Left forelimb (tissue), 1 donor: ENCODE data around the gene DOHH.

Source experiments
- DNase-seq: peaks from one replicate; pipeline ENCODE4 v3.0.0-alpha.2; 2018; ENCODE audit warnings: low spot score

The DOHH gene

GRCh38 chr19:3478409-3479176 is 21.9 kb downstream of the DOHH start:
- DNase-seq, result no peak

GRCh38 chr19:3477951-3478350 is 22.5 kb downstream of the DOHH start:
- no peak for DNase-seq

DNA sequence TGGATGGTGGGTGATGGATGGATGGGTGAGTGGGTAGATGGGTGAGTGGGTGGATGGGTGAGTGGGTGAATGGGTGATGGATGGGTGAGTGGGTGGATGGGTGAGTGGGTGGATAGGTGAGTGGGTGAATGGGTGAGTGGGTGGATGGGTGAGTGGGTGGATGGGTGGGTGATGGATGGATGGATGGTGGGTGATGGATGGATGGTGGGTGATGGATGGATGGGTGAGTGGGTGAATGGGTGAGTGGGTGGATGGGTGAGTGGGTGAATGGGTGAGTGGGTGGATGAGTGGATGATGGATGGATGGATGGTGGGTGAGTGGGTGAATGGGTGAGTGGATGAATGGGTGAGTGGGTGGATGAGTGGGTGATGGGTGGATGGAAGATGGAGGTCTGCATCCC is 23.0 kb downstream of the DOHH start:
- DNase-seq, result no peak

DNA sequence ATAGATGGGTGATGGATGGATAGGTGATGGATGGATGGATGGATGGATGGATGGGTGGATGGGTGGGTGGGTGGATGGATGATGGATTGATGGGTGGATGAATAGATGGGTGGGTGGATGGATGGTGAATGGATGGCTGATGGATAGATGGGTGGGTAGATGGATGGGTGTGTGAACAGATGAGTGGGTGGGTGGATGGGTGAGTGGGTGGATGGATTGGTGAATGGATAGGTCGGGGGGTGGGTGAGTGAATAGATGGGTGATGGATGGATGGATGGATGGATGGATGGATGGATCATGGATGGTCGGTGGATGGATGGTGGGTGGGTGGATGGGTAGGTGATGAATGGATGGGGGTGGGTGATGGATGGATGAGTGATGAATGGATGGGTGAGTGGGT is 23.6 kb downstream of the DOHH start:
- DNase-seq, result no peak

DNA sequence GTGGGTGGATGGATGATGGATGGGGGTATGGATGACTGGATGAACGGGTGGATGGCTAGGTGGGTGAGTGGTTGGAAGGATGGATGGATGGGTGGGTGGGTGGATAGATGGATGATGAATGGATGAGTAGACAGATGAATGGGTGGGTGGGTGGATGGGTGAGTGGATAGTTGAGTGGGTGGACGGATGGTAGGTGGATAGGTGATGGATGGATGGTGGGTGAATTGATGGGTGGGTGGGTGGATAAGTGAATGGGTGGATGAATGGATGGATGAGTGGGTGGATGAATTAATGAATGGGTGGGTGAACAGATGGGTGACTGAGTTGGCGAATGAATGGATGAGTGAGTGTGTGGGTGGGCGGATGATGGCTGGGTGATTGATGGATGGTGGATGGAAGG is 25.0 kb downstream of the DOHH start:
- DNase-seq, result no peak

DNA sequence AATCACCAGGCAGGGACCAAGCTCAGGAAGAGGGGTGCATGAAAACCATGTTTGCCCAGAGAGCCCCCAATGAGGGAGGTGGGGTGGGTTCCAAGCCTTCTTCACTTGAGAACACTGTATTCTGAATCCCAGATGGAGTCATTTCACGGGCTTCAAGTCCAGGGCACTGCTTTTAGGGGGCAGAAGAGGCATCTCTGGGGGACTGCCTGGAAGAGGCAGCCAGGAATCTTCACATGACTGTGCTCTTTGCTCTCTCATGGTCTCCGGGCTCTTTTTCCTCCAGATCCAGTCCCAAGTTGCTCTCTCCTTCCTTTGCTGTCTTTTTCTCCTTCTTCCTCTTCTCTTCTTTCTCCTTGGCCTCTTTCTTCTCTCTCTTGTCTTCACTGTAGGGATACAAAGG is 25.9 kb downstream of the DOHH start:
- no peak for DNase-seq

DNA sequence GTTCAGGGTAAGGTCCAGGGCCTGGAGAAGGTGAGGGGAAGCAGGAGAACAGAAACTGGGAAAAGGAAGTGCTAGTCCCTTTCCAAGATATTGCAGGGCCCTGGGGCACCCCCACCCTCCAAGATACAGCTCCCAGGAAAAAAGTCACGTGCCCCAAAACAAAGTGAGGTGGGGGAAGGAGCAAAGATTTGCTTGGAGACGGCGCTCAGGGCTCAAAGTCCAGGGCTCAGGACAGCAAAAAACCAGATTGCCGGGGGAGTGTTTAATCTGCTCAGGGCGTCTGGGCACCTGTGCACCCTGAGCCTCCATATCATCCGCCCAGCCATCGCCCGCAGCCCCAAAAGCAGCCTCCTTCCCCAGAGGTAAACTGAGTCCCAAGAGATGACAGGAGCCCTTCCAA is 26.5 kb downstream of the DOHH start:
- no peak for DNase-seq

DNA sequence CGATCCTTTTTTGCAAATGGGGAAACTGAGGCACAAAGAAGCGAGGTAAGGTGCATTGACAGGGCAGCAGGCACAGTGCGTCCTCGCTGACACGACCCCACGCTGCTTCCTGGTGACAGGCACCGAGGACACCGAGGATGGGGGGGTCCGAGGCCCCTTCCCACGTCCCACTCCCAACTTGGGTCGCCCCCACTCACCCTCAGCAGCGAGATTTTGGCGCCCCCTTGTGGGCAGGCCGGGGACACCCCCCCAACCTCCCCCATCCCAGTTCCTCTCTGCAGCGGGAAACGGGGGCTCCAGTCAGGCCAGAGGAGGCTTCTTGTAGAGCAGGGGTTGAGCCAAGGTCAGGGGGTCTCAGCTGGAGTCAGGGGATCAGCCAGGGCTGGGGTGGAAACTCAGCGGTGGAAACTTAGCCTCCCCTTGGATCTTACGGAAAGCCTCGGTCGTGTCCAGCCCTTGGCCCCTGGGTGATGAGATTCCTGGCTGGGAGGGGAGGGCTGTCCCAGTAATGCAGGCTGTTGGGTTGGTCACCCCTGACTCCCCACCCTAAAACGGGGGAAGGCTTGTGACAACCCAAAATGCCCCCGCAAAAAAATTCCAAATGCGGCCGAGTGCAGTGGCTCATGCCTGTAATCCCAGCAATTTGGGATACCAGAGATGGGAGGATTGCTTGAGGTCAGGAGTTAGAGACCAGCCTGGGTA is 28.4 kb downstream of the DOHH start:
- DNase-seq, result no peak

- no peak for DNase-seq
These were observed 29.9 kb downstream of the DOHH start for GRCh38 chr19:3470500-3471128.

GRCh38 chr19:3469638-3470499 is 30.6 kb downstream of the DOHH start:
- no peak for DNase-seq

DNA sequence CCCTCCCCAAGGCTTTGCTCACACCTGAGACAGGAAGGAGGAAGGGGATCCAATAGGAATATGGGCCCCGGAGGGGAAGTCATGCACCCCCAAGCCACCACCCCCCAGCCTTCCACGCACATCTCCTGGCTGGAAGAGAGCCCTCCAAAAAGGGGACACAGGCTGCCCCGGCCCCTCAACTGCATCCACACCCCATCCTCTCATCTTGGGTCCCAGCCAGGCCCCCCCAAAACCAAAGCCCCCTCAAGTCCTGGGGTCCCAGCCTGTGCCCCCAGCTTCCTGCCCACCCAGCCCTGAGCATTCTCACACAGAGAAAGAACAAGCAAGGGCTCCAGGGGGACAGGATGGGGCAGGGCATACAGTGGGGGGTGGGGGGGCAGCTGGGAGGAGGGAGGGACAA is 32.3 kb downstream of the DOHH start:
- DNase-seq, result no peak

- DNase-seq, result no peak
These were observed 32.9 kb downstream of the DOHH start for GRCh38 chr19:3467437-3468198.

- DNase-seq, result no peak
These were observed 33.8 kb downstream of the DOHH start for GRCh38 chr19:3466635-3467034.

DNA sequence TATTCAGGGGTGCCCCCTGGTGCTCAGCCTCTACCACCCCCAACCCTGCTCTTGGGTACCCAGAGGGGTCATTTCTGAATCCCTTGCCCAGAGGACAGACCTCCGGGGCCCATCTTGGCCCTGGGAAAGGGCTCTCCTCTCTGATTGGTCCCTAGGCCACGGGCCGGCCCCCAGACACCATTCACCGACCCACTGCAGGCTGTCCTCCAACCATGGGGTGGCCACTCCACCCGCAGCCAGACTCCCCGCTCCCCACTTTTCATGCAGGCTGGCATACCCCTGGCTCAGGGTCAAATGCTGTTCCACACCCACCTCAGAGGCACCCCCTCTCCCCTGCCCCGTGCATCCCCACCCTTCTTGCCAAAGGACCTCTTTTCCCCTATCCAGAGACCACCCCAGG is 34.9 kb downstream of the DOHH start:
- DNase-seq, result no peak

DNA sequence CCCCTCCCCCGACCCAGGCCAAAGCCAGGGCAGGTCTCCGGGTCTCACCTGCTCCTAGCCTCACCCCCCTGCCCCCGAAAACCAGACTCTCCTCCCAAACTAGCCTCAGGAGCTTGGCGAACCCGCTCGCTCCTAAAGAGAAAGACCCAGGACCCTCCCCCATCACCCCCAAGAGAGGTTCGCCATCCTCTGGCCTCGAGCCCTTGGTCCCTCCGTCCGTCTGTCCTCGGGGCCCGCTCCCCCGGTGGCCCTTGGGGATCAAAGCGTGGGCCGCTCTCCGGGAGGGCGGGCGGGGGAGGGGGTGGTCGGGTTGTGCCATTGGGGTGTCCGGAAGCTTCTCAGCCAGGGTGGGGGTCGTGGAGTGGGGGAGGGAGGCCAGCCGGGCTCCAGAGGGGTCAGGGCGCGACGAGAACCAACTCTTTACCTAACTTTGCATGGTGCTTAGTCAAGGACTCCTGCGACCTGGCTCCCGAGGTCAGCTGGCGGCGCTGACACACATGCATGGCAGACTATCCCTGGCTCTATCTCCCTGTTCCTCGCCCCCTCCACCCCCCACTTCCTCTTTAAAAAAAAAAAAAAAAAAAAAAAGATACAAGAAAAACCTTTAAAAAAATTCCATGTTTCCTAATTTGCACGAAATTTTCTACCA is 35.8 kb downstream of the DOHH start:
- DNase-seq, result no peak

GRCh38 chr19:3463714-3464586 is 36.5 kb downstream of the DOHH start:
- DNase-seq, result no peak

DNA sequence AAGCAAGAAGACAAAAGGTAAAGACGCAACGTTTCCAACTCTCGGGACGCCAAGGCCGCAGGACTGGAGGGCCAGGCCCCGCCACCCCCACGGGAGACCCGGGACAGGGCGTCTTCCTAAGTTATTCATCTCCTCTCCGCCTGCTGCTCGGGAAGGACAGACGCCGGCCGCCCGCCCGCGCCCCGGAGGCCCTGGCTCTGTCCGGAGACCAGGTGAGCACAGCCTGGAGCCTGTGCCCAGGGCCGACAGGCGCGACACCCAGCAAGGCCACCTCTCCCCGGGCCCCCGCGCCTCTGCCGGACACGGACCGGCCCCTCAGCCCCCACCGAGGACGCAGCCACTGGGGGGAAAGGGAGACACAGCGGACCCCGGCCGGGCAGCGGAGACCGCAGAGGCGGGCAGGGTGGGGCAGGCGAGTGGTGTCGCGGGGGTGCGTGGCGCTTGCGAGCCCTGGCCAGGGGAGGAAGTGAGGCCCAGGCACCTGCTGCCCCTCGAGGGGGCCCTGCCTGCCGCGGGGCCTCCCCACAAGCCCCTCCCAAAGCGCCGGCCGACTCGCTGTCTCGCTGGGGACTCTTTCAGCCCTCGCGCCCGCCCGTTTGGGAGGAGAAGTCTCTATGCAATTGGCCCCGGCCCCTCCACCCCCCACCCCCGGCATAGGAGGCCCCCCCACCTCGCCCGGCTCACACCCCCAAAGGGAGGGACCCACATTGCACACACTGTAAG is 37.3 kb downstream of the DOHH start:
- DNase-seq, result no peak

DNA sequence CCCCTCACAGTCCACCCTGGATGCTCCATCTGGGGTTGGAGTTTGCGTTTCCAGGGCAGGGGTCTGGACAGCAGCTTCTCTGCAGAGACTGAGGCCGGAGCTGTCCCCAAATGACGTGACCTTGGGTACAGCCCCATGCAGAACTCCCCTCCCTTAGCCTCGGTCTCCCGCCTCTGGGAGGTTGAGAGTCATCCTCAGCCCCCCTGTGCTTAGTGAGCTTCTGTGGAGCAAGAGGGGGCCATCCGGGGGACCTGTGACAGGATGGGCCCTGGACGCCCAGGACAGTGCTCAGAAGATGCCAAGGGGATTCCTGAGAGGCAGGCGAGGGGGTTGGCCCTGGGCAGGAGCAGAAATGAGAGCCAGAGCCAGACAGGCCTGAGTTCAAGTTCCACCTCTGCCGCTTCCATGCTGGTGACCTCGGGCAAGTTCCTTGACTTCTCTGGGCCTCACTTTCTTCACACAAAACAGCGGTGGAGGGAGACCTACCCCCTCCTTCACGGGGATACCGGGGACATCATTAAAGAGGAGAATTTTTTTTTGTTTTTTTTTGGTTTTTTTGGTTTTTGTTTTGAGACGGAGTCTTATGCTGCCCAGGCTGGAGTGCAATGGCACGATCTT is 40.4 kb downstream of the DOHH start:
- no peak for DNase-seq
